ENCODE data around the gene TMEM164. TPM values are rescaled to one million over a fixed set of nuclear protein-coding genes. Genes with fewer than 3 reads are reported as not detected.

The TMEM164 gene
- total and polyA plus RNA-seq, 2 of the 4 experiments (the other 2 are of a cell fraction), result 6.3 to 7.1 TPM

- H3K14ac ChIP-seq (replicated peaks; ENCODE audit: low read depth, low read length), result no peak overlapping the region
- dilution Hi-C loops (cut with HindIII; ENCODE audit: low sequenced_read_pairs, unreplicated experiment) (no loop called here), in situ Hi-C loops (cut with MboI; ENCODE audit: low sequenced_read_pairs) (no loop called here), intact Hi-C loops (cut with micrococcal nuclease) (no loop called here)
- no peaks in the 10 kb centered on the region for H3K9me1 ChIP-seq (ENCODE audit: insufficient read depth, low read length)
- H3K9ac ChIP-seq (ENCODE audit: low read depth, low read length), result no peak overlapping the region
- no peak overlapping the region for H3K27ac ChIP-seq (ENCODE audit: insufficient read depth, low read length)
- H3K79me1 ChIP-seq (ENCODE audit: low read depth in 1 of 2, low read length in 2 of 2), result no peaks in the 10 kb centered on the region
- DNase-seq (no peak), ATAC-seq (ENCODE audit: low read depth) (no peak)
- H2AFZ ChIP-seq (replicated peaks; ENCODE audit: low read length, poor library complexity), result no peak overlapping the region
- no peak overlapping the region for H3K18ac ChIP-seq (ENCODE audit: low read depth, low read length)
- WGBS, 2 experiments (ENCODE audit: extremely low coverage in 2 of 2, insufficient read length in 1 of 2), result no CpG with 5 or more reads among the region's 1 CpG
- H4K8ac ChIP-seq (ENCODE audit: low read depth in 2 of 2, low read length in 2 of 2), result no peak overlapping the region
- no peak overlapping the region for H2AK9ac ChIP-seq (replicated peaks; ENCODE audit: low read depth, low read length, poor library complexity)
- no peak overlapping the region for H2BK120ac ChIP-seq (ENCODE audit: low read depth, low read length)
- no peak overlapping the region for H3K4ac ChIP-seq (ENCODE audit: low read depth, low read length)
- H2BK20ac ChIP-seq (ENCODE audit: low read depth, low read length), result no peak overlapping the region
- H3K4me3 ChIP-seq (ENCODE audit: insufficient read depth, low read depth, low read length), result no peak overlapping the region
- H2AK5ac ChIP-seq (ENCODE audit: low read depth, low read length), result no peak overlapping the region
- TF ChIP-seq USF2 (IDR thresholded peaks at IDR 0.05; ENCODE audit: low read depth, low read length), result no peak
- no peak for TF ChIP-seq CTCF (conservative IDR thresholded peaks at IDR 0.05; ENCODE audit: low read depth, low read length)
- no peak for TF ChIP-seq ELK1 (IDR thresholded peaks at IDR 0.05; ENCODE audit: borderline replicate concordance, low read depth, low read length)
- no peak for TF ChIP-seq CEBPB (IDR thresholded peaks at IDR 0.05; ENCODE audit: low read depth, low read length)
- TF ChIP-seq POLR2A (IDR thresholded peaks at IDR 0.05; ENCODE audit: low read depth, low read length), result no peak
- TF ChIP-seq SMC3 (IDR thresholded peaks at IDR 0.05; ENCODE audit: low read depth, low read length), result no peak
- no peak for TF ChIP-seq MXI1 (IDR thresholded peaks at IDR 0.05; ENCODE audit: borderline replicate concordance, low read depth, low read length)
- no peak for TF ChIP-seq MAFK (IDR thresholded peaks at IDR 0.05; ENCODE audit: low read depth, low read length)
- no peak for TF ChIP-seq RAD21 (IDR thresholded peaks at IDR 0.05; ENCODE audit: low read length)
- no peaks in the 10 kb centered on the region for H3K9me3 ChIP-seq (ENCODE audit: control insufficient read depth, insufficient read depth, low read length)
- no peak overlapping the region for H3K23ac ChIP-seq (ENCODE audit: low read depth, low read length)
- H2BK15ac ChIP-seq (ENCODE audit: low read depth, low read length), result no peak overlapping the region
- peaks cover 2% of the 10 kb centered on the region; the same call in 1 of the 2 replicates for H3K27me3 ChIP-seq (ENCODE audit: control insufficient read depth, insufficient read depth, low read length)
- no peak overlapping the region for H3K4me2 ChIP-seq (ENCODE audit: low read depth, low read length)
- no peak overlapping the region for H4K5ac ChIP-seq (ENCODE audit: low read depth, low read length)
- no peak overlapping the region for H3K56ac ChIP-seq (ENCODE audit: extremely low read depth, insufficient read depth, low read length)
- ChIA-PET POLR2A (ENCODE audit: unreplicated experiment) (no interaction called here), CTCF (interaction anchor here (1.0 kb wide), 1 partner anchor 9 kb away, joined by 3 read pairs; no protein-coding TSS in a partner anchor)
- no peaks in the 10 kb centered on the region; the same call in 1 of the 2 replicates for H4K20me1 ChIP-seq (ENCODE audit: insufficient read depth, low read length)
- no TSS peak for BruUV-seq (replicated peaks)
- no peaks in the 10 kb centered on the region for H3K36me3 ChIP-seq (ENCODE audit: control insufficient read depth, insufficient read depth, low read length)
- H2BK5ac ChIP-seq (ENCODE audit: low read depth, low read length, poor library complexity, severe bottlenecking), result no peak overlapping the region
- no peaks in the 10 kb centered on the region for H3K4me1 ChIP-seq (ENCODE audit: control insufficient read depth, insufficient read depth, low read length)
- no peak overlapping the region for H4K91ac ChIP-seq (ENCODE audit: insufficient read depth, low read depth, low read length)
Observed at GRCh38 chrX:110049096-110049495, 46.2 kb downstream of the TMEM164 start.

Measured in IMR-90 (cell line).